Hepatocyte (in vitro differentiated cells): ENCODE results near the gene STK39. TPM values are rescaled to one million over a fixed set of nuclear protein-coding genes. Genes with fewer than 3 reads are reported as not detected.

Experiments used
- DNase-seq: peaks from one replicate; pipeline ENCODE4 v3.0.0-alpha.2; 2016; ENCODE audit warnings: low spot score
- H2AFZ ChIP-seq: fragments of 200-600 bp; sonication (generic); 2 replicates; pipeline ENCODE4 v1.6.0; 2016; ENCODE audit warnings: antibody characterized with exemption, mild to moderate bottlenecking
- H3K27ac ChIP-seq: fragments of 200-600 bp; sonication (generic); 2 replicates; pipeline ENCODE4 v1.5.1; 2016; ENCODE audit warnings: mild to moderate bottlenecking
- H3K27me3 ChIP-seq: fragments of 200-600 bp; sonication (generic); 2 replicates; pipeline ENCODE4 v1.6.1; 2016
- H3K36me3 ChIP-seq: fragments of 200-600 bp; sonication (generic); replicated peaks from 2 replicates; pipeline ENCODE4 v1.5.1; 2016; ENCODE audit warnings: low read depth; ENCODE audit not compliant: insufficient read depth
- H3K4me1 ChIP-seq: fragments of 200-600 bp; sonication (generic); 2 replicates; pipeline ENCODE4 v1.5.1; 2016; ENCODE audit warnings: mild to moderate bottlenecking, moderate library complexity; ENCODE audit not compliant: insufficient read depth
- H3K4me2 ChIP-seq: fragments of 200-600 bp; sonication (generic); 2 replicates; pipeline ENCODE4 v1.6.0; 2016
- H3K4me3 ChIP-seq: fragments of 200-600 bp; sonication (generic); 2 replicates; pipeline ENCODE4 v1.5.1; 2016; ENCODE audit warnings: mild to moderate bottlenecking
- H3K79me2 ChIP-seq: fragments of 200-600 bp; sonication (generic); 2 replicates; pipeline ENCODE4 v1.6.0; 2017; ENCODE audit warnings: mild to moderate bottlenecking
- H3K9me2 ChIP-seq: fragments of 200-600 bp; sonication (generic); replicated peaks from 2 replicates; pipeline ENCODE4 v1.6.0; 2017; ENCODE audit warnings: mild to moderate bottlenecking; ENCODE audit not compliant: insufficient read depth
- H3K9me3 ChIP-seq: fragments of 200-600 bp; sonication (generic); 2 replicates; pipeline ENCODE4 v1.5.1; 2016; ENCODE audit warnings: low read depth, mild to moderate bottlenecking
- H4K20me1 ChIP-seq: fragments of 200-600 bp; sonication (generic); 2 replicates; pipeline ENCODE4 v1.6.0; 2016; ENCODE audit warnings: mild to moderate bottlenecking; ENCODE audit not compliant: insufficient read depth, poor library complexity, severe bottlenecking
- EZH2 ChIP-seq: fragments of 200-600 bp; sonication (generic); IDR thresholded peaks from 2 replicates; pipeline ENCODE4 v1.6.1; 2016; ENCODE audit warnings: antibody characterized with exemption, mild to moderate bottlenecking, borderline replicate concordance
- EZH2phosphoT487 ChIP-seq: fragments of 200-600 bp; sonication (generic); IDR thresholded peaks from one replicate; pipeline ENCODE4 v1.6.1; 2018; ENCODE audit warnings: antibody characterized with exemption, mild to moderate bottlenecking, low read depth, moderate library complexity; ENCODE audit not compliant: unreplicated experiment, severe bottlenecking
- WGBS: methylation state at CpG from one replicate; pipeline ENCODE4 v1.1.6; 2016; ENCODE audit warnings: low lambda C conversion rate; ENCODE audit errors: missing lambda C conversion rate; 5-methylcytosine and 5-hydroxymethylcytosine counted together
- polyA plus RNA-seq: library from polyadenylated mRNA; unstranded; fragments of >200 nt; fragmentation: Nextera tagmentation; extraction: Ambion mirVana; gene quantifications from 2 replicates; pipeline ENCODE4 v1.2.1, GENCODE V29; 2016
- total RNA-seq: library from RNA; depleted of rRNA; stranded (reverse); fragments of >200 nt; gene quantifications from 2 replicates; pipeline ENCODE4 v1.2.3, GENCODE V29; 2014
- TF ChIP-seq, protein P1 (sequence below): fragments of 200-600 bp; sonication (generic); IDR thresholded peaks from 2 replicates; pipeline ENCODE4 v1.5.1; 2016; ENCODE audit warnings: antibody characterized with exemption, mild to moderate bottlenecking; ENCODE audit not compliant: poor library complexity

The STK39 gene
- total and polyA plus RNA-seq, 2 experiments from 2014 or later: 26.9 to 39.4 TPM

DNA sequence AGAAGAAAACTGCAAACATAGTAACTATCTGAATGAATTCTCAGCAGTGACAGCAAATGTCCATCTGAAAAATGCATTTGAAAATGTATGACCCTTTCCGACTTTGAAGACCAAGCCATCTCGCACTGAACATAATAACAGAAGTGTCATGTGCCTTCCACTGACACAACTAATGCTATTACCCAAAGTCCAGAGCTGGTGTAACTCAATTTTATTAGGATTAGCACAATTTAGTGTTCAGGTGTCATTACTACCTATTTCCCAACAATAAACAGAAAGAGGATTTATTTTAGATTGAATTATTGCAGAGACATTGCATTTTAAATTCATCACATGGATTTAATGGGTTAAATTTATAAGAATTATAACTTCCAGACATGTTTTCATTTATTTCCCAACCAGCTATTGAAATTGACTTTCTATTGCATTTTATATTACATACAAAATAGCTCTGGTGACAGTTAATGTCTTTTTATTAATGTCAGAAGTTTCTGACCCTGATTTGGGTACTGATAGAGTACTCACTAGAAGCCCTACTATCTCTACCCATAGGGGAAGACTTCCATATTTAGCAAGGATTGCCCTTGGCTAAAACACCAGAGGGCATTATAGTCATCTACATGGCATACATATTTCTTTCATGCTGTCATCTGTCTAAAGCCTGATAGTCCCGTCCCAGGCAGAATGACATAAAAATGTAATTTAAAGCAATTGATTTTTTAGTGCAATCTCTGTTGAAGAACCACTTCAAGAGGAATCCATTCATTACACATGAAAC lies 7.0 kb upstream of the STK39 start:
- no peaks in the 10 kb centered on the region for H3K9me2 ChIP-seq
- H3K79me2 ChIP-seq: no peaks in the 10 kb centered on the region
- DNase-seq: no peak
- H3K27ac ChIP-seq: no peak overlapping the region
- H4K20me1 ChIP-seq: no peaks in the 10 kb centered on the region
- H3K36me3 ChIP-seq: no peaks in the 10 kb centered on the region
- no peaks in the 10 kb centered on the region for H3K27me3 ChIP-seq
- no peak overlapping the region for H2AFZ ChIP-seq
- no peak for TF ChIP-seq EZH2phosphoT487
- no peak for TF ChIP-seq EZH2
- TF ChIP-seq, protein P1, sequence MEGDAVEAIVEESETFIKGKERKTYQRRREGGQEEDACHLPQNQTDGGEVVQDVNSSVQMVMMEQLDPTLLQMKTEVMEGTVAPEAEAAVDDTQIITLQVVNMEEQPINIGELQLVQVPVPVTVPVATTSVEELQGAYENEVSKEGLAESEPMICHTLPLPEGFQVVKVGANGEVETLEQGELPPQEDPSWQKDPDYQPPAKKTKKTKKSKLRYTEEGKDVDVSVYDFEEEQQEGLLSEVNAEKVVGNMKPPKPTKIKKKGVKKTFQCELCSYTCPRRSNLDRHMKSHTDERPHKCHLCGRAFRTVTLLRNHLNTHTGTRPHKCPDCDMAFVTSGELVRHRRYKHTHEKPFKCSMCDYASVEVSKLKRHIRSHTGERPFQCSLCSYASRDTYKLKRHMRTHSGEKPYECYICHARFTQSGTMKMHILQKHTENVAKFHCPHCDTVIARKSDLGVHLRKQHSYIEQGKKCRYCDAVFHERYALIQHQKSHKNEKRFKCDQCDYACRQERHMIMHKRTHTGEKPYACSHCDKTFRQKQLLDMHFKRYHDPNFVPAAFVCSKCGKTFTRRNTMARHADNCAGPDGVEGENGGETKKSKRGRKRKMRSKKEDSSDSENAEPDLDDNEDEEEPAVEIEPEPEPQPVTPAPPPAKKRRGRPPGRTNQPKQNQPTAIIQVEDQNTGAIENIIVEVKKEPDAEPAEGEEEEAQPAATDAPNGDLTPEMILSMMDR: no peak
- H3K4me1 ChIP-seq: no peaks in the 10 kb centered on the region
- no peak overlapping the region for H3K4me2 ChIP-seq
- H3K4me3 ChIP-seq: no peak overlapping the region
- WGBS: 76% methylated on average over 3 of the region's 3 CpGs
- no peaks in the 10 kb centered on the region for H3K9me3 ChIP-seq

- Histone ChIP-seq H3K4me1 (peaks cover 9% of the 10 kb centered on the region), H3K9me2 (no peaks in the 10 kb centered on the region), H3K79me2 (no peaks in the 10 kb centered on the region), H3K4me3 (no peak overlapping the region), H2AFZ (no peak overlapping the region), H3K4me2 (no peak overlapping the region), H3K27me3 (no peaks in the 10 kb centered on the region), H4K20me1 (no peaks in the 10 kb centered on the region), H3K27ac (no peak overlapping the region), H3K36me3 (no peaks in the 10 kb centered on the region), H3K9me3 (no peaks in the 10 kb centered on the region)
- WGBS: 94% methylated on average over 2 of the region's 2 CpGs
- DNase-seq: no peak
- TF ChIP-seq, protein P1: no peak
- TF ChIP-seq EZH2phosphoT487: no peak
- no peak for TF ChIP-seq EZH2
These were observed 6.0 kb upstream of the STK39 start for GRCh38 chr2:168253379-168253778.

DNA sequence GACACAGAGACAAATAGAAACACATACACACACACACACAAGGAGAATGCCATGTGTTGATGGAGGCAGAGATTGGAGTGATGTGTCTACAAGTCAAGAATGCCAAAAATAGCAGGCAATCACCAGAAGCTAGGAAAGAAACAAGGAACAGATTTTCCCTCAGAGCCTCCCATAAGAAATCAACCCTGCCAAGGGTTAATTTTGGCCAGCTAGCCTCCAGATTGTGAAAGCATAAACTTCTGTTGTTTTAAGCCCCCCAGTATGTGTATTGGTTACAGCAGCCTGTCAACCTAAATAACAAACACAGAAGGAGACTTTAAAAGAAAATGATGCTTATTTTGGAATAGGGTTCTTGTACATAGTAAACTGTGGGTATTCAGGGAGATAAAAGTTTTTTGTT lies 5.6 kb upstream of the STK39 start:
- H4K20me1 ChIP-seq: no peaks in the 10 kb centered on the region
- no peaks in the 10 kb centered on the region for H3K79me2 ChIP-seq
- no peaks in the 10 kb centered on the region for H3K27me3 ChIP-seq
- no peaks in the 10 kb centered on the region for H3K9me3 ChIP-seq
- H3K36me3 ChIP-seq: no peaks in the 10 kb centered on the region
- no peak overlapping the region for H3K4me3 ChIP-seq
- no peak for TF ChIP-seq EZH2
- TF ChIP-seq, protein P1: no peak
- no peak for TF ChIP-seq EZH2phosphoT487
- no peaks in the 10 kb centered on the region for H3K9me2 ChIP-seq
- no peak overlapping the region for H3K4me2 ChIP-seq
- no peak for DNase-seq
- no peak overlapping the region for H2AFZ ChIP-seq
- H3K27ac ChIP-seq: no peak overlapping the region
- peaks cover 12% of the 10 kb centered on the region for H3K4me1 ChIP-seq
